ENCODE data around the gene CTIF. TPM values are rescaled to one million over a fixed set of nuclear protein-coding genes. Genes with fewer than 3 reads are reported as not detected.

The CTIF gene
- polyA plus RNA-seq, 1 donor from 2014 or later, result 50.2 TPM

- no peaks in the 10 kb centered on the region for H3F3A ChIP-seq (ENCODE audit: insufficient read depth, low read length, poor library complexity, severe bottlenecking)
- TF ChIP-seq EP300 (conservative IDR thresholded peaks at IDR 0.05; ENCODE audit: poor library complexity, severe bottlenecking) (no peak), MXI1 (conservative IDR thresholded peaks at IDR 0.05; ENCODE audit: poor library complexity, severe bottlenecking) (no peak), RAD21 (conservative IDR thresholded peaks at IDR 0.05) (no peak), POLR2AphosphoS5 (IDR thresholded peaks at IDR 0.05) (no peak), CTCF (IDR thresholded peaks at IDR 0.05; ENCODE audit: poor library complexity, severe bottlenecking) (no peak), TAF1 (IDR thresholded peaks at IDR 0.05; ENCODE audit: low read depth) (no peak), EZH2 (IDR thresholded peaks at IDR 0.05; ENCODE audit: borderline replicate concordance, insufficient read depth, low read length, poor library complexity, severe bottlenecking) (no peak)
- H3K9me2 ChIP-seq (ENCODE audit: insufficient read depth, low read length), result no peaks in the 10 kb centered on the region
- H3K27me3 ChIP-seq (ENCODE audit: insufficient read depth, low read depth, low read length), result no peaks in the 10 kb centered on the region
- no peak overlapping the region for H3K27ac ChIP-seq (ENCODE audit: low read length)
- peaks cover 14% of the 10 kb centered on the region for H3K36me3 ChIP-seq (ENCODE audit: insufficient read depth, low read length)
- no peaks in the 10 kb centered on the region for H4K20me1 ChIP-seq (ENCODE audit: insufficient read depth)
- H3K4me3 ChIP-seq (ENCODE audit: low read length), result no peak overlapping the region
- no peak overlapping the region for H2AFZ ChIP-seq (ENCODE audit: low read depth, low read length)
- H3K9me3 ChIP-seq (ENCODE audit: low read length), result peaks cover 7% of the 10 kb centered on the region
- no peak overlapping the region for H3K9ac ChIP-seq (ENCODE audit: low read length)
- no peak overlapping the region for H3K4me2 ChIP-seq (ENCODE audit: low read length)
- no peaks in the 10 kb centered on the region for H3K79me2 ChIP-seq (replicated peaks; ENCODE audit: insufficient read depth, low read length)
These were observed 135.3 kb downstream of the CTIF start for GRCh38 chr18:48673853-48674721.

- Histone ChIP-seq H3K9me3 (ENCODE audit: low read length) (peaks cover 7% of the 10 kb centered on the region), H3F3A (ENCODE audit: insufficient read depth, low read length, poor library complexity, severe bottlenecking) (no peaks in the 10 kb centered on the region), H2AFZ (ENCODE audit: low read depth, low read length) (no peak overlapping the region), H3K4me3 (ENCODE audit: low read length) (no peak overlapping the region), H3K9me2 (ENCODE audit: insufficient read depth, low read length) (no peaks in the 10 kb centered on the region), H3K4me2 (ENCODE audit: low read length) (no peak overlapping the region), H3K36me3 (ENCODE audit: insufficient read depth, low read length) (peaks cover 14% of the 10 kb centered on the region), H4K20me1 (ENCODE audit: insufficient read depth) (no peaks in the 10 kb centered on the region), H3K79me2 (replicated peaks; ENCODE audit: insufficient read depth, low read length) (no peaks in the 10 kb centered on the region), H3K27ac (ENCODE audit: low read length) (no peak overlapping the region), H3K27me3 (ENCODE audit: insufficient read depth, low read depth, low read length) (no peaks in the 10 kb centered on the region), H3K9ac (ENCODE audit: low read length) (no peak overlapping the region)
- no peak for TF ChIP-seq CTCF (IDR thresholded peaks at IDR 0.05; ENCODE audit: poor library complexity, severe bottlenecking)
- TF ChIP-seq RAD21 (conservative IDR thresholded peaks at IDR 0.05), result no peak
- no peak for TF ChIP-seq EP300 (conservative IDR thresholded peaks at IDR 0.05; ENCODE audit: poor library complexity, severe bottlenecking)
- no peak for TF ChIP-seq EZH2 (IDR thresholded peaks at IDR 0.05; ENCODE audit: borderline replicate concordance, insufficient read depth, low read length, poor library complexity, severe bottlenecking)
- no peak for TF ChIP-seq TAF1 (IDR thresholded peaks at IDR 0.05; ENCODE audit: low read depth)
These were observed 136.0 kb downstream of the CTIF start for GRCh38 chr18:48674758-48675351.

Measured in neural cell (in vitro differentiated cells).